HG03460 (cell line): ENCODE measurements around the gene NTRK3.

Experiments
- ATAC-seq: cut with Tn5 transposase; IDR thresholded peaks from one replicate; pipeline ENCODE4 v1.9.1; 2021; ENCODE audit not compliant: unreplicated experiment

The NTRK3 gene

GRCh38 chr15:88256279-88257230 lies at the start of gene NTRK3:
Gene NTRK3, minus strand, starts transcription at chr15:88256739. Its CDS starts 586 bp downstream, at chr15:88256153.
- ATAC-seq = no peak

GRCh38 chr15:88303395-88303794 lies 46.9 kb upstream of the NTRK3 start:
- no peak for ATAC-seq

GRCh38 chr15:88302373-88302772 lies 45.8 kb upstream of the NTRK3 start:
- ATAC-seq = no peak

GRCh38 chr15:88301311-88301710 lies 44.8 kb upstream of the NTRK3 start:
- no peak for ATAC-seq

- no peak for ATAC-seq
These were observed 44.3 kb upstream of the NTRK3 start for GRCh38 chr15:88300861-88301260.

- no peak for ATAC-seq
These were observed 43.5 kb upstream of the NTRK3 start for GRCh38 chr15:88300089-88300488.

- ATAC-seq = no peak
These were observed 43.0 kb upstream of the NTRK3 start for GRCh38 chr15:88299497-88299896.

- no peak for ATAC-seq
These were observed 32.1 kb upstream of the NTRK3 start for GRCh38 chr15:88288661-88289060.

GRCh38 chr15:88288206-88288605 lies 31.7 kb upstream of the NTRK3 start:
- no peak for ATAC-seq

GRCh38 chr15:88284318-88284998 lies 27.9 kb upstream of the NTRK3 start:
- ATAC-seq = no peak

- no peak for ATAC-seq
These were observed 26.1 kb upstream of the NTRK3 start for GRCh38 chr15:88282614-88283013.

- ATAC-seq = no peak
These were observed 20.4 kb upstream of the NTRK3 start for GRCh38 chr15:88276821-88277410.

- ATAC-seq = no peak
These were observed 19.3 kb upstream of the NTRK3 start for GRCh38 chr15:88275804-88276203.

- peak; percentile 81 for ATAC-seq
These were observed 18.3 kb upstream of the NTRK3 start for GRCh38 chr15:88274553-88275460.

GRCh38 chr15:88272421-88272820 lies 15.9 kb upstream of the NTRK3 start:
- no peak for ATAC-seq

- no peak for ATAC-seq
These were observed 13.0 kb upstream of the NTRK3 start for GRCh38 chr15:88269356-88270062.

GRCh38 chr15:88267720-88268119 lies 11.2 kb upstream of the NTRK3 start:
- no peak for ATAC-seq

GRCh38 chr15:88266170-88266569 lies 9.6 kb upstream of the NTRK3 start:
- ATAC-seq = no peak

- no peak for ATAC-seq
These were observed 8.1 kb upstream of the NTRK3 start for GRCh38 chr15:88264622-88265021.

- ATAC-seq = no peak
These were observed 5.5 kb upstream of the NTRK3 start for GRCh38 chr15:88262064-88262463.
